Stomach (tissue), 9 donors: ENCODE results near the gene NGB. TPM values are rescaled to one million over a fixed set of nuclear protein-coding genes. Genes with fewer than 3 reads are reported as not detected.

ENCODE experiments used
- DNase-seq, 2 donors: peaks; one replicate each; pipeline versions ENCODE4 v3.0.0 to v3.0.0-alpha.2; 2013 to 2019
- H3K27ac ChIP-seq, 5 donors: fragments of 200-600 bp in 4 of 5; sonication (generic) in 4 of 5; one replicate each; pipeline ENCODE4 v1.5.1; 2013 to 2019; ENCODE audit warnings: mild to moderate bottlenecking in 1 of 5, moderate library complexity in 1 of 5
- H3K27me3 ChIP-seq, 3 donors: fragments of 200-600 bp; sonication (generic); one replicate each; pipeline ENCODE4 v1.5.1; 2017 to 2019; ENCODE audit warnings: mixed run types in 1 of 3
- H3K36me3 ChIP-seq, 4 donors: fragments of 200-600 bp; sonication (generic); 1 replicate in 3 of 4; 2 replicates in 1 of 4; pipeline ENCODE4 v1.5.1; 2016 to 2019
- H3K4me1 ChIP-seq, 4 donors: fragments of 200-600 bp; sonication (generic); one replicate each; pipeline ENCODE4 v1.5.1; 2016 to 2019
- H3K4me3 ChIP-seq, 4 donors: fragments of 200-600 bp; sonication (generic) in 3 of 4; one replicate each; pipeline ENCODE4 v1.5.1; 2016 to 2019; ENCODE audit warnings: mild to moderate bottlenecking in 1 of 4
- H3K9me3 ChIP-seq, 4 donors: fragments of 200-600 bp; sonication (generic); one replicate each; pipeline ENCODE4 v1.5.1; 2016 to 2019
- EP300 ChIP-seq: sonication (generic); formaldehyde crosslinking; IDR thresholded peaks from one replicate; pipeline ENCODE4 v1.6.1; 2017; ENCODE audit warnings: antibody characterized with exemption
- POLR2A ChIP-seq, 4 donors: fragments of 450-650 bp; IDR thresholded peaks; one replicate each; pipeline ENCODE4 v1.6.1; 2016; ENCODE audit warnings: antibody characterized with exemption in 4 of 4, control low read depth in 2 of 4, mild to moderate bottlenecking in 1 of 4, moderate library complexity in 1 of 4
- POLR2AphosphoS5 ChIP-seq, 3 donors: sonication (generic); formaldehyde crosslinking; IDR thresholded peaks; one replicate each; pipeline ENCODE4 v1.6.1; 2016; ENCODE audit warnings: antibody characterized with exemption in 3 of 3
- WGBS, 5 donors: extraction: QIAGEN DNeasy Blood & Tissue Kit in 3 of 5; methylation state at CpG; one replicate each; pipeline versions ENCODE4 v1.1.5 to v1.1.7; 2013 to 2018; 5-methylcytosine and 5-hydroxymethylcytosine counted together
- intact Hi-C: fragments of 100-400 bp; cut with DNase I; formaldehyde crosslinking; loops from one replicate; pipeline ENCODE4 v1.15.1; 2023; ENCODE audit warnings: low total_unique reads
- polyA plus RNA-seq, 3 donors: library from polyadenylated mRNA; stranded (reverse); fragments of 200-250 nt; gene quantifications; one replicate each; pipeline ENCODE4 v1.2.3, GENCODE V29; 2013
- total RNA-seq, 5 donors: library from RNA; depleted of rRNA; stranded (reverse); fragments of >200 nt; gene quantifications; one replicate each; pipeline versions ENCODE4 v1.1.0 to v1.2.3, GENCODE V29; 2014 to 2016
- TF ChIP-seq, protein P1 (sequence below), 7 experiments: fragments of 450-650 bp in 4 of 7; fragments of 200-600 bp in 3 of 7; sonication (generic) in 3 of 7; IDR thresholded peaks; one replicate each; pipeline ENCODE4 v1.5.1; 2016 to 2019; ENCODE audit warnings: antibody characterized with exemption in 7 of 7, control low read depth in 2 of 7, mild to moderate bottlenecking in 1 of 7
- donor health status: healthy with polysubstance abuse.
- donor health status: Bipolar disorder and iron deficiency.
- donor health status: healthy.

Gene NGB
- total and polyA plus RNA-seq, 8 donors = 0.18 to 47.2 (median 1.8) TPM; not detected in 3

DNA sequence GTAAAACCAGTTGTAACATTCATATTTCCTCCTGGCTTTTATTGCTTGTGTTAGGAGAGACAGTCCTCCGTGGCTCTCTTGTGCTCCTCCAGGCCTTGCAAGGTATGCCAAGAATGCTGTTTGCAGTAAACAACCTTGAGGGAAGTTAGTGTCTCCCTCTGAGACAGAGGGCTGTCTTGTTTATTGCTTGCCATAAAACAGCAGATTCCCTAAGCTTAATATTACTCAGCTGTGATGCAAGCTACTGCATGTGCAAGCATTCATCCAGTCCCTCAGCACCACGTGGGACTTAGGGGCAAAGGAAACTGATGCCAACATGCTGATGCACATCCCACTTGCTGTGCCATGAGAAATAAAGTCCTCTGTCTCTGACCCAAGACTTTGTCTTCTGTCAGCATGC, 43.0 kb upstream of the NGB start:
- peak in 1 of 3 donors; percentile 54 for TF ChIP-seq POLR2AphosphoS5 (IDR thresholded peaks at IDR 0.05)
- TF ChIP-seq, protein P1, sequence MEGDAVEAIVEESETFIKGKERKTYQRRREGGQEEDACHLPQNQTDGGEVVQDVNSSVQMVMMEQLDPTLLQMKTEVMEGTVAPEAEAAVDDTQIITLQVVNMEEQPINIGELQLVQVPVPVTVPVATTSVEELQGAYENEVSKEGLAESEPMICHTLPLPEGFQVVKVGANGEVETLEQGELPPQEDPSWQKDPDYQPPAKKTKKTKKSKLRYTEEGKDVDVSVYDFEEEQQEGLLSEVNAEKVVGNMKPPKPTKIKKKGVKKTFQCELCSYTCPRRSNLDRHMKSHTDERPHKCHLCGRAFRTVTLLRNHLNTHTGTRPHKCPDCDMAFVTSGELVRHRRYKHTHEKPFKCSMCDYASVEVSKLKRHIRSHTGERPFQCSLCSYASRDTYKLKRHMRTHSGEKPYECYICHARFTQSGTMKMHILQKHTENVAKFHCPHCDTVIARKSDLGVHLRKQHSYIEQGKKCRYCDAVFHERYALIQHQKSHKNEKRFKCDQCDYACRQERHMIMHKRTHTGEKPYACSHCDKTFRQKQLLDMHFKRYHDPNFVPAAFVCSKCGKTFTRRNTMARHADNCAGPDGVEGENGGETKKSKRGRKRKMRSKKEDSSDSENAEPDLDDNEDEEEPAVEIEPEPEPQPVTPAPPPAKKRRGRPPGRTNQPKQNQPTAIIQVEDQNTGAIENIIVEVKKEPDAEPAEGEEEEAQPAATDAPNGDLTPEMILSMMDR (IDR thresholded peaks at IDR 0.05) = no peak
- H3K27me3 ChIP-seq = no peaks in the 10 kb centered on the region
- no peaks in the 10 kb centered on the region for H3K9me3 ChIP-seq
- WGBS, 5 donors = 21 to 34% (median 27%) methylated on average over 2 of the region's 2 CpGs
- intact Hi-C loops = loop anchor here (10.0 kb wide), 2 partner anchors 159 to 439 kb away; no protein-coding TSS in a partner anchor
- H3K36me3 ChIP-seq = no peaks in the 10 kb centered on the region
- no peak overlapping the region for H3K4me3 ChIP-seq
- peak overlapping the region in 4 of 5 donors; percentile 43 to 56 (median 44) for H3K27ac ChIP-seq
- peaks cover 12 to 55% (median 31%) of the 10 kb centered on the region in 4 donors for H3K4me1 ChIP-seq
- no peak for DNase-seq

DNA sequence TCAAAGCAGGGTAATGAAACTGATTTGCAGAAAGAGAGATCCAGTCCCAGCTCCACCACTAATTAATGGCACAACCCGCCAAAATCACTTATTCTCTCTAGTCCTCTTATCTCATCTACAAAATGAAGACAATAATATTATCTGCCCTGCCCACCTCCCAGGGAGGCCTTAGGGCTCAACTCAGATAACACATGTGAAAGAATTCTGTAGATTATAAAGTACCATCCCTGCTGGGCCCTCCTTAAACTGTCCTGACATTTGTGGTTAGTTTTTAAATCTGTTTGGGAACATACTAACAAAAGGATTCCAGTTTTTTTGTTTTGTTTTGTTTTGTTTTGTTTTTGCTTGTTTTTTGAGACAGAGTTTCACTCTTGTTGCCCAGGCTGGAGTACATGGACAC, 42.4 kb upstream of the NGB start:
- Histone ChIP-seq H3K27me3 (no peaks in the 10 kb centered on the region), H3K9me3 (no peaks in the 10 kb centered on the region), H3K27ac (peak overlapping the region in 4 of 5 donors; percentile 44 to 56 (median 46)), H3K4me1 (peaks cover 12 to 48% (median 28%) of the 10 kb centered on the region in 4 donors), H3K36me3 (no peaks in the 10 kb centered on the region), H3K4me3 (no peak overlapping the region)
- TF ChIP-seq POLR2AphosphoS5 (IDR thresholded peaks at IDR 0.05) (no peak), EP300 (no peak), POLR2A (IDR thresholded peaks at IDR 0.05) (no peak)
- TF ChIP-seq, protein P1 (IDR thresholded peaks at IDR 0.05) = no peak
- intact Hi-C loops = loop anchor here (10.0 kb wide), 2 partner anchors 159 to 439 kb away; no protein-coding TSS in a partner anchor
- WGBS, 5 donors = 36 to 50% (median 44%) methylated on average over 1 of the region's 1 CpG
- DNase-seq = no peak

DNA sequence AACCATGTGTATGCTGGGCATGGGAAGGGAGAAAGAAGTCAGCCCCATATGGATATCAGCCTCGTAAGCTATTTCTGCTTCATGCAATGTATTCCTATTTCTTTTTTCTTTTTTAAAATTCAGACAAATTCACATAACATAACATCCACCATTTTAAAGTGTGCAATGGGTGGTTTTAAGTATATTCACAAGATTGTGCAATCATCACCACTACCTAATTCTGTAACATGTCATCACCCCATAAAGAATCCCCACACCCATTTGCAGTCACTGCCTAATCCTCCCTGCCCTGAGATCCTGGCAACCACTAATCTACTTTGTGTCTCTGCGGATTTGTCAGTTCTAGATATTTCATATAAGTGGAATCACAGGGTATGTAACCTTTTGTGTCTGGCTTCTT, 40.2 kb upstream of the NGB start:
- Histone ChIP-seq H3K27ac (no peak overlapping the region), H3K36me3 (peaks cover 0 to 5% (median under 1%) of the 10 kb centered on the region in 4 donors), H3K4me3 (no peak overlapping the region), H3K4me1 (peaks cover 12 to 44% (median 28%) of the 10 kb centered on the region in 4 donors), H3K27me3 (no peaks in the 10 kb centered on the region), H3K9me3 (no peaks in the 10 kb centered on the region)
- intact Hi-C loops = loop anchor here (10.0 kb wide), 2 partner anchors 156 to 436 kb away; no protein-coding TSS in a partner anchor
- TF ChIP-seq, protein P1 (IDR thresholded peaks at IDR 0.05) = no peak
- TF ChIP-seq POLR2AphosphoS5 (IDR thresholded peaks at IDR 0.05) (no peak), POLR2A (IDR thresholded peaks at IDR 0.05) (no peak)
- WGBS, 5 donors = 92 to 100% (median 95%) methylated on average over 2 of the region's 2 CpGs
- DNase-seq = no peak

DNA sequence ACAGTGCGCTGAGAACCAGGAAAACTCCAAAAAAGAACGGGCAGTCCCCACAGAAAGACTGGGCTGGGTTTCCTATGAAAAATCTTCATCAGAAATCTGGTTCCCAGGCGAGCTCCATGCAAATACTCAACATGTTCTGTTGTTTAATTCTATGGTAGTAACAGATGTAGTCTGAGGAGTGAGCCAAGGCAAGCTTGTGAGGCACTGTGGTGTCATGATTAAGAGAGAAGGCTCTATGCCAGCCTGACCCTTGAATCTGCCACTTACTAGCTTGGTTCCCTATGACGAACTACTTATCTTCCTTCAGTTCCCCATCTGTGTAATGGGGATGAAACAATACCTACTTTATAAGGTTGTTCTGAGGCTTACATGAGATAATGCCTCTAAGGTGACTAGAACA, 39.0 kb upstream of the NGB start:
- TF ChIP-seq POLR2A (IDR thresholded peaks at IDR 0.05) (no peak), EP300 (no peak), POLR2AphosphoS5 (IDR thresholded peaks at IDR 0.05) (no peak)
- TF ChIP-seq, protein P1 (IDR thresholded peaks at IDR 0.05) = no peak

More for the DNA sequence above, 39.0 kb upstream of the NGB start:
- H3K4me1 ChIP-seq = peaks cover 7 to 32% (median 19%) of the 10 kb centered on the region in 4 donors
- no peak overlapping the region for H3K4me3 ChIP-seq
- intact Hi-C loops = loop anchor here (10.0 kb wide), 2 partner anchors 155 to 435 kb away; no protein-coding TSS in a partner anchor
- 69 to 81% (median 75%) methylated on average over 4 of the region's 4 CpGs for WGBS, 5 donors
- H3K9me3 ChIP-seq = no peaks in the 10 kb centered on the region
- no peak for DNase-seq
- no peaks in the 10 kb centered on the region for H3K27me3 ChIP-seq
- no peak overlapping the region for H3K27ac ChIP-seq
- H3K36me3 ChIP-seq = peaks cover 0 to 17% (median 11%) of the 10 kb centered on the region in 4 donors
